Measurements from ENCODE around the gene IGFBP7. TPM values are rescaled to one million over a fixed set of nuclear protein-coding genes. Genes with fewer than 3 reads are reported as not detected.

IGFBP7 gene
- total RNA-seq, 2 experiments from 2014 or later = not detected

GRCh38 chr4:57095245-57095644, 14.9 kb downstream of the IGFBP7 start:
- no peaks in the 10 kb centered on the region for H3K27me3 Mint-ChIP-seq
- ChIA-PET POLR2A (no interaction called here), CTCF (no interaction called here)
- no peaks in the 10 kb centered on the region for H3K9me3 Mint-ChIP-seq
- intact Hi-C loops (cut with micrococcal nuclease) = no loop called here
- H3K36me3 Mint-ChIP-seq (ENCODE audit: low read depth) = no peaks in the 10 kb centered on the region
- H3K4me1 Mint-ChIP-seq (ENCODE audit: low read depth) = no peaks in the 10 kb centered on the region
- TF ChIP-seq, protein P1, sequence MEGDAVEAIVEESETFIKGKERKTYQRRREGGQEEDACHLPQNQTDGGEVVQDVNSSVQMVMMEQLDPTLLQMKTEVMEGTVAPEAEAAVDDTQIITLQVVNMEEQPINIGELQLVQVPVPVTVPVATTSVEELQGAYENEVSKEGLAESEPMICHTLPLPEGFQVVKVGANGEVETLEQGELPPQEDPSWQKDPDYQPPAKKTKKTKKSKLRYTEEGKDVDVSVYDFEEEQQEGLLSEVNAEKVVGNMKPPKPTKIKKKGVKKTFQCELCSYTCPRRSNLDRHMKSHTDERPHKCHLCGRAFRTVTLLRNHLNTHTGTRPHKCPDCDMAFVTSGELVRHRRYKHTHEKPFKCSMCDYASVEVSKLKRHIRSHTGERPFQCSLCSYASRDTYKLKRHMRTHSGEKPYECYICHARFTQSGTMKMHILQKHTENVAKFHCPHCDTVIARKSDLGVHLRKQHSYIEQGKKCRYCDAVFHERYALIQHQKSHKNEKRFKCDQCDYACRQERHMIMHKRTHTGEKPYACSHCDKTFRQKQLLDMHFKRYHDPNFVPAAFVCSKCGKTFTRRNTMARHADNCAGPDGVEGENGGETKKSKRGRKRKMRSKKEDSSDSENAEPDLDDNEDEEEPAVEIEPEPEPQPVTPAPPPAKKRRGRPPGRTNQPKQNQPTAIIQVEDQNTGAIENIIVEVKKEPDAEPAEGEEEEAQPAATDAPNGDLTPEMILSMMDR (IDR thresholded peaks at IDR 0.05) = no peak
- H3K4me3 Mint-ChIP-seq = no peak overlapping the region
- H3K27ac Mint-ChIP-seq = no peak overlapping the region
- DNase-seq = no peak
- no peak for ATAC-seq

GRCh38 chr4:57094832-57095223, 15.4 kb downstream of the IGFBP7 start:
- POLR2A ChIA-PET = no interaction called here
- no peak overlapping the region for H3K27ac Mint-ChIP-seq
- intact Hi-C loops (cut with micrococcal nuclease) = no loop called here
- ATAC-seq (no peak), DNase-seq (no peak)
- TF ChIP-seq, protein P1 (IDR thresholded peaks at IDR 0.05) = no peak
- no peaks in the 10 kb centered on the region for H3K36me3 Mint-ChIP-seq (ENCODE audit: low read depth)
- H3K4me3 Mint-ChIP-seq = no peak overlapping the region
- no peaks in the 10 kb centered on the region for H3K4me1 Mint-ChIP-seq (ENCODE audit: low read depth)
- peaks cover 3% of the 10 kb centered on the region for H3K27me3 Mint-ChIP-seq
- CTCF ChIA-PET = no interaction called here
- no peaks in the 10 kb centered on the region for H3K9me3 Mint-ChIP-seq

- TF ChIP-seq, protein P1 (IDR thresholded peaks at IDR 0.05) = no peak
- Mint-ChIP-seq H3K36me3 (ENCODE audit: low read depth) (no peaks in the 10 kb centered on the region), H3K4me3 (no peak overlapping the region), H3K4me1 (ENCODE audit: low read depth) (no peaks in the 10 kb centered on the region), H3K27me3 (peaks cover 4% of the 10 kb centered on the region), H3K9me3 (no peaks in the 10 kb centered on the region), H3K27ac (no peak overlapping the region)
- ChIA-PET CTCF (no interaction called here), POLR2A (no interaction called here)
- DNase-seq (no peak), ATAC-seq (no peak)
- intact Hi-C loops (cut with micrococcal nuclease) = no loop called here
These were observed 16.0 kb downstream of the IGFBP7 start for GRCh38 chr4:57093845-57094831.

DNA sequence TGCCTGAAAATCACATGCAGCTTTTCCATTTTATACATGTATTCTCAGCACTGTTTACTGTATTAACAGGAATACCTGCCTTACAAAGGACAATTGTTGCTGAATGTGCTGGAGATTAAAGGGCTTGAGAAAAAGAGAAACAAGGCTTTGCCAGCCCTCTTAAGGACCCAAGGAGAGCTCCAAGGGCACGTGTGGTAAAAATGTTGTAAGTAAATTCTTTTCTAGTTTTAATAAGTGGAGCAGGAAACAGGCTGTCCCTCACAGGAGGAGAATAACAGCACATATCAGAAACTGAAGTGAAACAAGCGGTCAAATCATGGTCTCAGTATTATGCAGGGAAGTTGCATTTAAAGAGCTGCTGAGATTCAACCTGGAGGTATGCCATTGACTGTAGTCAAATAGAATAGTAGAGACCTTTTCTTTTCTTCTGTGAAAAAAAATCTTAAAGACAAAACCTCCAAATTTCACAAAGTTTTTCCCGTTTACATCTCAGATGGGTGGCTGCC, 18.5 kb downstream of the IGFBP7 start:
- DNase-seq (no peak), ATAC-seq (no peak)
- peaks cover 11% of the 10 kb centered on the region for H3K27me3 Mint-ChIP-seq
- no peaks in the 10 kb centered on the region for H3K9me3 Mint-ChIP-seq
- H3K36me3 Mint-ChIP-seq (ENCODE audit: low read depth) = no peaks in the 10 kb centered on the region
- H3K27ac Mint-ChIP-seq = no peak overlapping the region
- ChIA-PET POLR2A (no interaction called here), CTCF (interaction anchor here (1.4 kb wide), 1 partner anchor 16 kb away, joined by 5 read pairs; no protein-coding TSS in a partner anchor)
- H3K4me3 Mint-ChIP-seq = no peak overlapping the region
- H3K4me1 Mint-ChIP-seq (ENCODE audit: low read depth) = no peaks in the 10 kb centered on the region
- TF ChIP-seq, protein P1 (IDR thresholded peaks at IDR 0.05) = no peak
- intact Hi-C loops (cut with micrococcal nuclease) = no loop called here

- intact Hi-C loops (cut with micrococcal nuclease) = no loop called here
- H3K4me1 Mint-ChIP-seq (ENCODE audit: low read depth) = no peaks in the 10 kb centered on the region
- CTCF ChIA-PET = no interaction called here
- H3K9me3 Mint-ChIP-seq = no peaks in the 10 kb centered on the region
- TF ChIP-seq, protein P1 (IDR thresholded peaks at IDR 0.05) = no peak
- H3K4me3 Mint-ChIP-seq = no peak overlapping the region
- no peaks in the 10 kb centered on the region for H3K36me3 Mint-ChIP-seq (ENCODE audit: low read depth)
- no peak for DNase-seq
- ATAC-seq = no peak
- POLR2A ChIA-PET = no interaction called here
- no peak overlapping the region for H3K27ac Mint-ChIP-seq
- H3K27me3 Mint-ChIP-seq = peaks cover 11% of the 10 kb centered on the region
These were observed 20.1 kb downstream of the IGFBP7 start for GRCh38 chr4:57090079-57090478.

Measured in activated CD8-positive, alpha-beta T cell treated with anti-CD3 and anti-CD28 coated beads for 36 hours (primary cell).